Left ventricle myocardium inferior (tissue), 1 donor: ENCODE measurements around the gene PCNX3. TPM values are rescaled to one million over a fixed set of nuclear protein-coding genes. Genes with fewer than 3 reads are reported as not detected.

ENCODE experiments used
- DNase-seq: peaks from one replicate; pipeline ENCODE4 v3.0.0-alpha.2; 2020
- H3K27ac ChIP-seq: fragments of 200-600 bp; replicated peaks from 2 replicates; pipeline ENCODE4 v1.8.0; 2021
- H3K27me3 ChIP-seq: fragments of 200-600 bp; 2 replicates; pipeline ENCODE4 v1.8.0; 2021; ENCODE audit warnings: low read depth
- H3K36me3 ChIP-seq: fragments of 200-600 bp; 2 replicates; pipeline ENCODE4 v1.8.0; 2021
- H3K4me1 ChIP-seq: fragments of 200-600 bp; 2 replicates; pipeline ENCODE4 v1.8.0; 2021
- H3K4me3 ChIP-seq: fragments of 200-600 bp; 2 replicates; pipeline ENCODE4 v1.8.0; 2021; ENCODE audit warnings: mild to moderate bottlenecking, moderate library complexity
- H3K9me3 ChIP-seq: fragments of 200-600 bp; replicated peaks from 2 replicates; pipeline ENCODE4 v1.8.0; 2021
- CTCF ChIP-seq: fragments of 200-600 bp; IDR thresholded peaks from 2 replicates; pipeline ENCODE4 v1.8.0; 2021; ENCODE audit warnings: antibody characterized with exemption, mild to moderate bottlenecking, borderline replicate concordance
- intact Hi-C: fragments of 100-400 bp; cut with micrococcal nuclease; formaldehyde crosslinking; loops from one replicate; pipeline ENCODE4 v1.11.0; 2022
- total RNA-seq: library from RNA; stranded (reverse); fragmentation: NEBNext Ultra II Directional; extraction: Animal tissue kit (Norgen Biotek cat#: 25700); gene quantifications from one replicate; pipeline ENCODE4 v1.2.1, GENCODE V29; 2021
- donor health status: DM: no; HTN: yes; CAD: no; lungs with severe emphysema.

Gene PCNX3
- total RNA-seq, 1 donor from 2014 or later = 11.9 TPM

GRCh38 chr11:65578667-65579066, 36.9 kb upstream of the PCNX3 start:
- intact Hi-C loops = no loop called here
- DNase-seq = no peak
- Histone ChIP-seq H3K4me1 (peaks cover 49% of the 10 kb centered on the region), H3K9me3 (no peaks in the 10 kb centered on the region), H3K27me3 (no peaks in the 10 kb centered on the region), H3K36me3 (peaks cover 40% of the 10 kb centered on the region), H3K4me3 (no peak overlapping the region), H3K27ac (no peak overlapping the region)
- TF ChIP-seq CTCF = no peak

- Histone ChIP-seq H3K4me1 (peaks cover 44% of the 10 kb centered on the region), H3K36me3 (peaks cover 42% of the 10 kb centered on the region), H3K9me3 (no peaks in the 10 kb centered on the region), H3K4me3 (no peak overlapping the region), H3K27ac (no peak overlapping the region), H3K27me3 (peaks cover 3% of the 10 kb centered on the region)
- TF ChIP-seq CTCF = no peak
- DNase-seq = no peak
- intact Hi-C loops = no loop called here
Observed at GRCh38 chr11:65579291-65579690, 36.3 kb upstream of the PCNX3 start.

GRCh38 chr11:65580031-65580692, 35.4 kb upstream of the PCNX3 start:
- H3K4me3 ChIP-seq = no peak overlapping the region
- H3K27ac ChIP-seq = no peak overlapping the region
- no peak for DNase-seq
- peaks cover 11% of the 10 kb centered on the region for H3K27me3 ChIP-seq
- no peak for TF ChIP-seq CTCF
- intact Hi-C loops = no loop called here
- H3K4me1 ChIP-seq = peaks cover 40% of the 10 kb centered on the region
- H3K9me3 ChIP-seq = no peaks in the 10 kb centered on the region
- peaks cover 48% of the 10 kb centered on the region for H3K36me3 ChIP-seq

- H3K27me3 ChIP-seq = peaks cover 13% of the 10 kb centered on the region
- intact Hi-C loops = no loop called here
- no peak for TF ChIP-seq CTCF
- no peaks in the 10 kb centered on the region for H3K9me3 ChIP-seq
- H3K4me1 ChIP-seq = peaks cover 39% of the 10 kb centered on the region
- H3K27ac ChIP-seq = no peak overlapping the region
- no peak overlapping the region for H3K4me3 ChIP-seq
- peaks cover 48% of the 10 kb centered on the region for H3K36me3 ChIP-seq
- no peak for DNase-seq
Observed at GRCh38 chr11:65580756-65581155, 34.8 kb upstream of the PCNX3 start.

GRCh38 chr11:65581928-65582327, 33.6 kb upstream of the PCNX3 start:
- Histone ChIP-seq H3K27me3 (peaks cover 13% of the 10 kb centered on the region), H3K4me3 (no peak overlapping the region), H3K4me1 (peaks cover 41% of the 10 kb centered on the region), H3K9me3 (no peaks in the 10 kb centered on the region), H3K36me3 (peaks cover 48% of the 10 kb centered on the region), H3K27ac (no peak overlapping the region)
- TF ChIP-seq CTCF = no peak
- DNase-seq = no peak
- intact Hi-C loops = no loop called here
